OCI-LY1 (cell line): ENCODE results near the gene PRRC2C.

ENCODE experiments used
- EZH2 ChIP-seq: fragments of 200-600 bp; sonication (generic), shearing (Covaris generic); IDR thresholded peaks from 2 replicates; pipeline ENCODE4 v1.8.0; 2017; ENCODE audit warnings: borderline replicate concordance, mixed run types, mild to moderate bottlenecking, antibody characterized with exemption, low read length, moderate library complexity, mixed read lengths
- TF ChIP-seq, protein P1 (sequence below): fragments of 200-600 bp; sonication (generic), shearing (Covaris generic); IDR thresholded peaks from 2 replicates; pipeline ENCODE4 v1.5.1; 2017; ENCODE audit warnings: mild to moderate bottlenecking, antibody characterized with exemption, low read length, moderate library complexity, mixed read lengths

DNA sequence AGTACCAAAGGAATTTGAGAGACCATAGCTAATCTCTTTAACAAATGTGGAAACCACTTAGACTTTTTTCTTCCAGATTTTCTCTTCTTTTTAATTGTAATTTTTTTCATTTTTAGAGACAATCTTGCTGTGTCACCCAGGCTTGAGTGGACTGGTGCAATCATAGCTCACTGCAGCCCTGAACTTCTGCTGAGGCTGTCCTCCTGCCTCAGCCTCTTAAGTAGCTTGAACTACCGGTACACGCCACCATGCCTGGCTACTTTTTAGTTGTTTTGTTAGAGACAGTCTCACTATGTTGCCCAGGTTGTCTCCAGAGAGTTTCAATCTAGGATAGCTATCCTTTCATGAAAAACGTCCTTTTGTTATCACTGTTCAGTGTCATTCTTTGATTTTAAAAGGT, 15.0 kb downstream of the PRRC2C start:
- TF ChIP-seq, protein P1, sequence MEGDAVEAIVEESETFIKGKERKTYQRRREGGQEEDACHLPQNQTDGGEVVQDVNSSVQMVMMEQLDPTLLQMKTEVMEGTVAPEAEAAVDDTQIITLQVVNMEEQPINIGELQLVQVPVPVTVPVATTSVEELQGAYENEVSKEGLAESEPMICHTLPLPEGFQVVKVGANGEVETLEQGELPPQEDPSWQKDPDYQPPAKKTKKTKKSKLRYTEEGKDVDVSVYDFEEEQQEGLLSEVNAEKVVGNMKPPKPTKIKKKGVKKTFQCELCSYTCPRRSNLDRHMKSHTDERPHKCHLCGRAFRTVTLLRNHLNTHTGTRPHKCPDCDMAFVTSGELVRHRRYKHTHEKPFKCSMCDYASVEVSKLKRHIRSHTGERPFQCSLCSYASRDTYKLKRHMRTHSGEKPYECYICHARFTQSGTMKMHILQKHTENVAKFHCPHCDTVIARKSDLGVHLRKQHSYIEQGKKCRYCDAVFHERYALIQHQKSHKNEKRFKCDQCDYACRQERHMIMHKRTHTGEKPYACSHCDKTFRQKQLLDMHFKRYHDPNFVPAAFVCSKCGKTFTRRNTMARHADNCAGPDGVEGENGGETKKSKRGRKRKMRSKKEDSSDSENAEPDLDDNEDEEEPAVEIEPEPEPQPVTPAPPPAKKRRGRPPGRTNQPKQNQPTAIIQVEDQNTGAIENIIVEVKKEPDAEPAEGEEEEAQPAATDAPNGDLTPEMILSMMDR = no peak
- no peak for TF ChIP-seq EZH2
